Fibroblast of villous mesenchyme (primary cell): Measurements from ENCODE around the gene POLR2C. TPM values are rescaled to one million over a fixed set of nuclear protein-coding genes. Genes with fewer than 3 reads are reported as not detected.
A peak's percentile ranks its signal among the peaks of the same experiment; 100 is the strongest.

Source experiments
- DNase-seq: peaks from one replicate; pipeline ENCODE4 v3.0.0-alpha.2; 2010; ENCODE audit warnings: low read depth
- H3K4me3 ChIP-seq: 2 replicates; pipeline ENCODE4 v1.5.1; 2011; ENCODE audit warnings: low read depth, mild to moderate bottlenecking, low read length
- CTCF ChIP-seq: IDR thresholded peaks from 2 replicates; pipeline ENCODE4 v1.5.1; 2012; ENCODE audit warnings: low read depth, mild to moderate bottlenecking, low read length; ENCODE audit not compliant: insufficient read depth
- total RNA-seq: library from RNA; depleted of rRNA; stranded (reverse); fragments of >200 nt; gene quantifications from 2 replicates; pipeline ENCODE4 v1.2.3, GENCODE V29; 2012

POLR2C gene
- total RNA-seq, 1 donor = 128 TPM

- H3K4me3 ChIP-seq = no peak overlapping the region
- TF ChIP-seq CTCF = no peak
- DNase-seq = no peak
These were observed 45.6 kb downstream of the POLR2C start for GRCh38 chr16:57508035-57508425.

- no peak for TF ChIP-seq CTCF
- DNase-seq = no peak
- H3K4me3 ChIP-seq = no peak overlapping the region
These were observed 46.9 kb downstream of the POLR2C start for GRCh38 chr16:57509231-57509923.

- DNase-seq = no peak
- no peak overlapping the region for H3K4me3 ChIP-seq
- no peak for TF ChIP-seq CTCF
These were observed 47.8 kb downstream of the POLR2C start for GRCh38 chr16:57510016-57510871.

GRCh38 chr16:57512296-57513001 lies 50.0 kb downstream of the POLR2C start:
- no peak for TF ChIP-seq CTCF
- DNase-seq = no peak

GRCh38 chr16:57513371-57514102 lies 51.1 kb downstream of the POLR2C start:
- no peak overlapping the region for H3K4me3 ChIP-seq
- no peak for TF ChIP-seq CTCF
- peak; percentile 48 for DNase-seq

More at GRCh38 chr16:57512296-57513001, 50.0 kb downstream of the POLR2C start:
- H3K4me3 ChIP-seq = no peak overlapping the region

- no peak for TF ChIP-seq CTCF
- DNase-seq = no peak
- H3K4me3 ChIP-seq = no peak overlapping the region
These were observed 51.9 kb downstream of the POLR2C start for GRCh38 chr16:57514371-57514770.
